A549 (cell line): ENCODE results near the gene SFRP5.

Source experiments
- CEBPB ChIP-seq, 2 experiments: fragments of >200 bp in 1 of 2; sonication (Bioruptor Twin) in 1 of 2; formaldehyde crosslinking in 1 of 2; IDR thresholded peaks; 2 replicates each; pipeline ENCODE4 v1.6.1; 2012 to 2016
- POLR2A ChIP-seq: IDR thresholded peaks from 2 replicates; pipeline ENCODE4 v1.6.1; 2012; ENCODE audit warnings: mild to moderate bottlenecking, low read length
- RAD21 ChIP-seq, 2 experiments: fragments of >200 bp in 1 of 2; sonication (Bioruptor Twin) in 1 of 2; formaldehyde crosslinking in 1 of 2; IDR thresholded peaks in 1 of 2; conservative IDR thresholded peaks in 1 of 2; 2 replicates in 1 of 2; 3 replicates in 1 of 2; pipeline ENCODE4 v1.6.1; 2012 to 2018; ENCODE audit warnings: inconsistent platforms in 1 of 2
- RFX5 ChIP-seq: fragments of 450-650 bp; IDR thresholded peaks from 2 replicates; pipeline ENCODE4 v1.7.1; 2014; ENCODE audit warnings: antibody characterized with exemption, mild to moderate bottlenecking, moderate library complexity
- ZFP36 ChIP-seq: fragments of 450-650 bp; IDR thresholded peaks from 2 replicates; pipeline ENCODE4 v1.6.1; 2014; ENCODE audit warnings: borderline replicate concordance; ENCODE audit not compliant: partially characterized antibody
- TF ChIP-seq, protein P1 (sequence below): fragments of >200 bp; sonication (Bioruptor Twin); formaldehyde crosslinking; IDR thresholded peaks from 3 replicates; pipeline ENCODE4 v1.5.1; 2016
- TF ChIP-seq, protein P2 (sequence below): fragments of 200-600 bp; sonication (generic); IDR thresholded peaks from 2 replicates; pipeline ENCODE4 v1.6.1; 2016; ENCODE audit warnings: antibody characterized with exemption, mild to moderate bottlenecking, moderate library complexity
- TF ChIP-seq, protein P3 (sequence below): fragments of 150-350 bp; IDR thresholded peaks from 2 replicates; pipeline ENCODE4 v1.6.1; 2014; ENCODE audit warnings: low read depth, mild to moderate bottlenecking, low read length
- TF ChIP-seq, protein P4 (sequence below): IDR thresholded peaks from 2 replicates; pipeline ENCODE4 v1.6.1; 2012

DNA sequence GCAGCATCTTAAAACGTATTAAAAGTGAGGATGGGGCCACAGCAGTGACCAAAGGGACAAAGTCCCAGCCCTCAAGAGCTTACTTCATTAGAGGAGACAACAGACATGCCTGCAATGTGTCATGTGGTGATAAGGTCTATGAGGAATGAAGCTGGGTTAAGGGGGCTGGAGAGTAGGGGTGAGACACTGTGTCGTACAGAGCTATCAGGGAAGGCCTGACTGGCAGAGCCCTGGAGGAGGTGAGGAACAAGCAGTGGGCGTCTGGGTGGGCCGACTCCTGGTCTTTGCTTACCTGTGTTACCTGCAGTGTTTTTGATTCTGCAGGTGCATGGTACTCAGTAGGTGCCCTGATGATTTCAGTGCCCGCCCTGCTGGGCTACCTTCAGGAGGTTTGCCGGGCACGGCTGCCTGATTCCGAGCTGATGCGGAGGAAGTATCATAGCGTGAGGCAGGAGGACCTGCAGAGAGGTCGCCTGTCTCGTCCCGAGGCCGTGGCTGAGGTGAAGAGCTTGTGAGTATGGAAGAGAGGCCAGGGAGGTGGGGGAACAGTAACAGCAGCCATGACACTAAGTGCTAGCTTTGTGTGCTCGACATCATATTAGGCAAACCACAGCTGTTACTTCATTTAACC, 27.3 kb downstream of the SFRP5 start:
- no peak for TF ChIP-seq POLR2A
- TF ChIP-seq, protein P1, sequence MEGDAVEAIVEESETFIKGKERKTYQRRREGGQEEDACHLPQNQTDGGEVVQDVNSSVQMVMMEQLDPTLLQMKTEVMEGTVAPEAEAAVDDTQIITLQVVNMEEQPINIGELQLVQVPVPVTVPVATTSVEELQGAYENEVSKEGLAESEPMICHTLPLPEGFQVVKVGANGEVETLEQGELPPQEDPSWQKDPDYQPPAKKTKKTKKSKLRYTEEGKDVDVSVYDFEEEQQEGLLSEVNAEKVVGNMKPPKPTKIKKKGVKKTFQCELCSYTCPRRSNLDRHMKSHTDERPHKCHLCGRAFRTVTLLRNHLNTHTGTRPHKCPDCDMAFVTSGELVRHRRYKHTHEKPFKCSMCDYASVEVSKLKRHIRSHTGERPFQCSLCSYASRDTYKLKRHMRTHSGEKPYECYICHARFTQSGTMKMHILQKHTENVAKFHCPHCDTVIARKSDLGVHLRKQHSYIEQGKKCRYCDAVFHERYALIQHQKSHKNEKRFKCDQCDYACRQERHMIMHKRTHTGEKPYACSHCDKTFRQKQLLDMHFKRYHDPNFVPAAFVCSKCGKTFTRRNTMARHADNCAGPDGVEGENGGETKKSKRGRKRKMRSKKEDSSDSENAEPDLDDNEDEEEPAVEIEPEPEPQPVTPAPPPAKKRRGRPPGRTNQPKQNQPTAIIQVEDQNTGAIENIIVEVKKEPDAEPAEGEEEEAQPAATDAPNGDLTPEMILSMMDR, result no peak
- TF ChIP-seq ZFP36, result no peak
- no peak for TF ChIP-seq RAD21 (conservative IDR thresholded peaks at IDR 0.05 in 1 of 2, IDR thresholded peaks at IDR 0.05 in 1 of 2)
- TF ChIP-seq, protein P2, sequence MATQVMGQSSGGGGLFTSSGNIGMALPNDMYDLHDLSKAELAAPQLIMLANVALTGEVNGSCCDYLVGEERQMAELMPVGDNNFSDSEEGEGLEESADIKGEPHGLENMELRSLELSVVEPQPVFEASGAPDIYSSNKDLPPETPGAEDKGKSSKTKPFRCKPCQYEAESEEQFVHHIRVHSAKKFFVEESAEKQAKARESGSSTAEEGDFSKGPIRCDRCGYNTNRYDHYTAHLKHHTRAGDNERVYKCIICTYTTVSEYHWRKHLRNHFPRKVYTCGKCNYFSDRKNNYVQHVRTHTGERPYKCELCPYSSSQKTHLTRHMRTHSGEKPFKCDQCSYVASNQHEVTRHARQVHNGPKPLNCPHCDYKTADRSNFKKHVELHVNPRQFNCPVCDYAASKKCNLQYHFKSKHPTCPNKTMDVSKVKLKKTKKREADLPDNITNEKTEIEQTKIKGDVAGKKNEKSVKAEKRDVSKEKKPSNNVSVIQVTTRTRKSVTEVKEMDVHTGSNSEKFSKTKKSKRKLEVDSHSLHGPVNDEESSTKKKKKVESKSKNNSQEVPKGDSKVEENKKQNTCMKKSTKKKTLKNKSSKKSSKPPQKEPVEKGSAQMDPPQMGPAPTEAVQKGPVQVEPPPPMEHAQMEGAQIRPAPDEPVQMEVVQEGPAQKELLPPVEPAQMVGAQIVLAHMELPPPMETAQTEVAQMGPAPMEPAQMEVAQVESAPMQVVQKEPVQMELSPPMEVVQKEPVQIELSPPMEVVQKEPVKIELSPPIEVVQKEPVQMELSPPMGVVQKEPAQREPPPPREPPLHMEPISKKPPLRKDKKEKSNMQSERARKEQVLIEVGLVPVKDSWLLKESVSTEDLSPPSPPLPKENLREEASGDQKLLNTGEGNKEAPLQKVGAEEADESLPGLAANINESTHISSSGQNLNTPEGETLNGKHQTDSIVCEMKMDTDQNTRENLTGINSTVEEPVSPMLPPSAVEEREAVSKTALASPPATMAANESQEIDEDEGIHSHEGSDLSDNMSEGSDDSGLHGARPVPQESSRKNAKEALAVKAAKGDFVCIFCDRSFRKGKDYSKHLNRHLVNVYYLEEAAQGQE, result no peak
- TF ChIP-seq, protein P3, sequence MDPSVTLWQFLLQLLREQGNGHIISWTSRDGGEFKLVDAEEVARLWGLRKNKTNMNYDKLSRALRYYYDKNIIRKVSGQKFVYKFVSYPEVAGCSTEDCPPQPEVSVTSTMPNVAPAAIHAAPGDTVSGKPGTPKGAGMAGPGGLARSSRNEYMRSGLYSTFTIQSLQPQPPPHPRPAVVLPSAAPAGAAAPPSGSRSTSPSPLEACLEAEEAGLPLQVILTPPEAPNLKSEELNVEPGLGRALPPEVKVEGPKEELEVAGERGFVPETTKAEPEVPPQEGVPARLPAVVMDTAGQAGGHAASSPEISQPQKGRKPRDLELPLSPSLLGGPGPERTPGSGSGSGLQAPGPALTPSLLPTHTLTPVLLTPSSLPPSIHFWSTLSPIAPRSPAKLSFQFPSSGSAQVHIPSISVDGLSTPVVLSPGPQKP, result no peak
- TF ChIP-seq, protein P4, sequence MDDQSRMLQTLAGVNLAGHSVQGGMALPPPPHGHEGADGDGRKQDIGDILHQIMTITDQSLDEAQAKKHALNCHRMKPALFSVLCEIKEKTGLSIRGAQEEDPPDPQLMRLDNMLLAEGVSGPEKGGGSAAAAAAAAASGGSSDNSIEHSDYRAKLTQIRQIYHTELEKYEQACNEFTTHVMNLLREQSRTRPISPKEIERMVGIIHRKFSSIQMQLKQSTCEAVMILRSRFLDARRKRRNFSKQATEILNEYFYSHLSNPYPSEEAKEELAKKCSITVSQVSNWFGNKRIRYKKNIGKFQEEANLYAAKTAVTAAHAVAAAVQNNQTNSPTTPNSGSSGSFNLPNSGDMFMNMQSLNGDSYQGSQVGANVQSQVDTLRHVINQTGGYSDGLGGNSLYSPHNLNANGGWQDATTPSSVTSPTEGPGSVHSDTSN, result no peak
- no peak for TF ChIP-seq RFX5
- TF ChIP-seq CEBPB (IDR thresholded peaks at IDR 0.05), result no peak
